Measurements from ENCODE around the gene FBP1.

DNA sequence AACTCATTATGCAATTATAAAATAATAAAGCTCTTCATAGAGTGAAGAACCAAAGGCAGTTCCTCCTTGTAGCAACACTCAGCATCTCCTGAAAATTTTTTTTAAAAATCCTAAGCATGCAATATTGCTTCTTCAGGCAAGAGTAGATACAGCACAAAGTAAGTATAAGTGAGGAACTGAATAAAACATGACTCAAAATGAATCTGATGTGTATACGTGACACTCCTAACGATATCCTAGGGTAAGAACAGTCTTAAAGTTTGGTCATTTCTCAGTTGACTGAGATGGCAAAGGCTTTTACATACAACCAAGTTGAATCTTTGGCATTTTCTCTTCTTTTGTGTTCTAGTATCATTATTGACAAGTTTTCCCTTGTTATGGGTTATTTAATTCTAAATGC lies 46.0 kb upstream of the FBP1 start:
- TF ChIP-seq, protein P1, sequence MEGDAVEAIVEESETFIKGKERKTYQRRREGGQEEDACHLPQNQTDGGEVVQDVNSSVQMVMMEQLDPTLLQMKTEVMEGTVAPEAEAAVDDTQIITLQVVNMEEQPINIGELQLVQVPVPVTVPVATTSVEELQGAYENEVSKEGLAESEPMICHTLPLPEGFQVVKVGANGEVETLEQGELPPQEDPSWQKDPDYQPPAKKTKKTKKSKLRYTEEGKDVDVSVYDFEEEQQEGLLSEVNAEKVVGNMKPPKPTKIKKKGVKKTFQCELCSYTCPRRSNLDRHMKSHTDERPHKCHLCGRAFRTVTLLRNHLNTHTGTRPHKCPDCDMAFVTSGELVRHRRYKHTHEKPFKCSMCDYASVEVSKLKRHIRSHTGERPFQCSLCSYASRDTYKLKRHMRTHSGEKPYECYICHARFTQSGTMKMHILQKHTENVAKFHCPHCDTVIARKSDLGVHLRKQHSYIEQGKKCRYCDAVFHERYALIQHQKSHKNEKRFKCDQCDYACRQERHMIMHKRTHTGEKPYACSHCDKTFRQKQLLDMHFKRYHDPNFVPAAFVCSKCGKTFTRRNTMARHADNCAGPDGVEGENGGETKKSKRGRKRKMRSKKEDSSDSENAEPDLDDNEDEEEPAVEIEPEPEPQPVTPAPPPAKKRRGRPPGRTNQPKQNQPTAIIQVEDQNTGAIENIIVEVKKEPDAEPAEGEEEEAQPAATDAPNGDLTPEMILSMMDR (IDR thresholded peaks at IDR 0.05 in 4 of 5, conservative IDR thresholded peaks at IDR 0.05 in 1 of 5): no peak
- TF ChIP-seq POLR2A (IDR thresholded peaks at IDR 0.05): no peak
